HS-5 (cell line): Measurements from ENCODE around the gene CDHR2.

Experiments
- DNase-seq: peaks from one replicate; pipeline ENCODE4 v3.0.0-alpha.2; 2012; ENCODE audit warnings: low read depth

The CDHR2 gene

GRCh38 chr5:176620333-176620981 lies 71.3 kb downstream of the CDHR2 start:
- no peak for DNase-seq

DNA sequence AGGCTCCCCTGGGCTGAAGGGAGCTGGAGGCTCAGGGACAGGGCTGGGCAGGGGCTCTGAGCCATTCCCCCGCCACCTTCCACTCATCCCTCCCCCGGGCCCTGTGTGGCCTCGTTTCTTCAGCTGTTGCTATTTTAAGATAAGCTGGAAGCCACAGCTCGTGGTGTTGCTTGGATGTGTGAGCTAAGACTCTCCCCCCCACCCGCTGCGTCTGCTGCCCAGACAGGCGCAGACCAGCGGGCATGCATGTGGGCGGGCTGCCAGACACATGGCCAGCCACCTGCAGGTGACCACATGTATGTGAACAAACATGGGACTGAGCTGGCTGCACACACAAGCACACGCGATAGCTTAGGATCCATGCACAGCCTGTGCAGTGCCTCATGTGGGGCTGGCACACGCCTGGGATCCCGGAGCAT lies 72.5 kb downstream of the CDHR2 start:
- DNase-seq = no peak

GRCh38 chr5:176624142-176624541 lies 75.0 kb downstream of the CDHR2 start:
- no peak for DNase-seq

DNA sequence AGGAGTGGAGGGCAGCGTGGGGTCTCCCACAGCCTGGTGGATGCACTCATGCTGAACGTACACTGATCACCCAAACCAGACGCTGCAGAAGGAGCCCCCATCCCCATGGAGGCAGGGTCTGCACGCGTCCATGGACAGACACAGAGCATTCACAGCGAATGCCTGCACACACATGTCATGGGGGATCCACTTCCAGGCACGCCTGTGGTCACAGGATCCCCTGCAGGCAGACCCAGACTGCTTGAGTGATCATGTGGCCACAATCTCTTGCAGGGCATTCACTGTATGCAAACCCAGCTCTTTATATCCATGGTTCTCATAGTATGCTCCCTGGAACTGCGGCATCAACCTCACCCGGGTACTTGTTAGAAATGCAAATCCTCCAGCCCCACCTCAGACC lies 75.8 kb downstream of the CDHR2 start:
- no peak for DNase-seq

GRCh38 chr5:176625512-176625911 lies 76.4 kb downstream of the CDHR2 start:
- DNase-seq = no peak

GRCh38 chr5:176625966-176626875 lies 77.1 kb downstream of the CDHR2 start:
- no peak for DNase-seq

- DNase-seq = no peak
These were observed 77.7 kb downstream of the CDHR2 start for GRCh38 chr5:176626876-176627236.

DNA sequence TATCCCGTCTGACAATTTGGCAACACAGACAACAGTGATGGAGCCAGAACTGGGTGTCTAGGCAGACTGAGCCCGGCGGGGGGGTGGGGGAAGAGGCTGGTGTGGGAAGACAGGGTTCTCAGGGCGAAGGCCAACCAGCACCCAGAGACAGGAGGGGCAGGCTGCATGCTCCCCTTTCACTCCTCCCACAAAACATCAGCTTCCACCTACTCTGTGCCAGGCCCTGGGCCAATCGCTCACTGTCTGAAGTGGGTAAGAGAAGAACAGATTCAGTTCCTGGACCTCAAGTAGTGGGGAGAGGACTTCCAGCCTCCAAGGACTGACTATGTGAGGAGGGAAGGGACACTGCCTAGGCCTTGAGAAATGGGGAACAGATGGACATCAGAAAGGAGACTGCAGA lies 78.4 kb downstream of the CDHR2 start:
- no peak for DNase-seq

GRCh38 chr5:176628406-176629228 lies 79.5 kb downstream of the CDHR2 start:
- DNase-seq = no peak

DNA sequence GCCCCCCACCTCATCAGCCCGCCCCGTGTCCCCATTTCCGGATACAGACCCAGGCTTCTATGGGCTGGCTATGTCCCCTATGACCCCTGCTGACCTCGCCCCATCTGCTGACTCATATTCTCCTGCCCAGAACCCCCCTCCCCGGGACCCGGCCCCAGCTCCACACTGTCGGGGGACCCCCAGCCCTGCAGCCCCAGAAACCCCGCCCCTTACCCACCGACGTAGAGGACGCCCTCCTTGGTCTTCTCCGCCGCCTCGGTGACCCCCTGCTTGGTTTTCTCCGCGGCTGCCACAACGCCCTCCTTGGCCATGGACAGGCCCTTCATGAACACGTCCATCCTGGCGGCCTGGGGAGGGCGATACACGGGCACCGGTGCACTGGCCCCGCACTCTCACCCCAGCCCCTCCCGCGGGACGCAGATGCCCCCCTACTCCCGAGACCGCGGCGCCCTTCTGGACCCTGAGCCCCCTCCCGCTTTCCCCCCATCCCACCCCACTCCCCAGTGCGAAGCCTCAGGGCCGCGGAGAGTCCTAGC lies 80.2 kb downstream of the CDHR2 start:
- no peak for DNase-seq

GRCh38 chr5:176629853-176630680 lies 80.9 kb downstream of the CDHR2 start, which contains the start of the genes EIF4E1B and SNCB:
TSS of gene EIF4E1B (plus strand) at chr5:176630675. CDS start at chr5:176642788, 12,113 bp downstream.
TSS of gene SNCB (minus strand) at chr5:176630534. CDS start at chr5:176629654, 880 bp downstream.
- no peak for DNase-seq

DNA sequence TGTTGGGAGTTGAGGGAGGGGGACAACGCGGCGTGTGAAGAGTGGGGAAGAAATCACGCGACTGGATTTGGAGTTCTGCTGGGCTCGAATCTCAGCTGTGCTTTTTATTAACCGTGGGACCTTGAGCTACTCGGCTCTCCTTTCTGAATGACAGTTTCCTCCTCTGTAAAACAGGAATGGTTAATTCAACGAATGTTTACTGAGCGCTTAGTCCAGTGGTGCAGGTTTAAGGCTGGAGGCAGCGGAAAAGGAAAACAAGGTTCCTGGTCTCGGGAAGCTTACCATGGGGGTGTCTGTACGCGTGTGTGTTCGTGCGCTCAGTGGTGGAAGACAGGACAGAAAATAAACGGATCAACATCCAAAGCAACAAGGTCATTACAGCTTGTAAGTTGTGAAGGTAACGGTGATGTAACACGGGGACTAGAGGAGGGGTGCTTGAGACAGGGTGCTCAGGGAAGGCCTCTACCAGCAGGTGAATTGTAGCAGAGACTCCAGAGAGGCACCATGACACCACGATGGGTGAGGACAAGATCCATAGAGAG lies 81.6 kb downstream of the CDHR2 start:
- no peak for DNase-seq

DNA sequence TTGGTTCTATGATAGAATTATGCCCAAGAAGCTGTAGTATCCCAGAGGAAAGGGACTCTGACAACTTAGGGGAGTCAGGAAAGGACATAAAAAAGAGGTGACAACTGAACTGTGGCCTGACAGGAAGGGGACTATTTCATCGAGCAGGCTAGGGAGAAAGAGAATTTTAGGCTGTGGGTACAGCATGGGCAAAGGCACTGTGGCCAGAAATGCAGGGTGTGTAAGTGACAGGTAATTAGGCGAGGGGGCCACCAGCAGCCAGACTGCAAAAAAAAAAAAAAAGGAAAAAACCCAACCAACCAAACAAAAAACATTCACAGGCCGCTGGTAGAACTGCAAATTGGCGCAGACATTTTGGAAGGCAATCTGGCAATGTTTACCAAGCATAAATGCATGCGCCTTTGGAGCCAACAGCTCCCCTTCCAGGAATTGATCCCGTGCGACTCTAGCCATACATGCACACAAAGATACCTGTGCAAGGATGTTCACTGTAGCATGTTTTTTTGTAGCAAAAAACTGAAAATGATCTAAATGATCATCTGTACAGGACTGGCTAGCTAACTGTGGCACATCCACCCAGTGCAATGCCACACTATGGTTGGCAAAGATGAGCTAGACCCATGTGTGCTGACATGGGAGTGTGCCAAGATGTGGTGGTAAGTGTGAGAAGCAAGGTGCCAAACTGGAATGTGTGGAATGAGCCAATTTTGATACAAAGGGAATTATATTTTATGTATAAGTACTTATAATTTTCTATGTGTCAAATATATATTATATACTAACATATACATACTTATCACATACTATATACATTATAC lies 82.5 kb downstream of the CDHR2 start:
- DNase-seq = no peak

GRCh38 chr5:176632745-176633144 lies 83.6 kb downstream of the CDHR2 start:
- no peak for DNase-seq

GRCh38 chr5:176633598-176633997 lies 84.5 kb downstream of the CDHR2 start:
- no peak for DNase-seq

- DNase-seq = no peak
These were observed 87.3 kb downstream of the CDHR2 start for GRCh38 chr5:176636426-176636825.

- DNase-seq = no peak
These were observed 88.4 kb downstream of the CDHR2 start for GRCh38 chr5:176637556-176637955.

- no peak for DNase-seq
These were observed 89.3 kb downstream of the CDHR2 start for GRCh38 chr5:176638437-176638836.

- DNase-seq = no peak
These were observed 90.1 kb downstream of the CDHR2 start for GRCh38 chr5:176639208-176639607.

- no peak for DNase-seq
These were observed 90.8 kb downstream of the CDHR2 start for GRCh38 chr5:176639981-176640380.
